GM21447 (cell line): ENCODE data around the gene ZC3HAV1L.
"Not testable (repeated sequence)": the region's sequence is repeated elsewhere in the genome, so short reads cannot be mapped to it uniquely, and the experiment has no call there.

Experiments used
- ATAC-seq: cut with Tn5 transposase; IDR thresholded peaks from one replicate; pipeline ENCODE4 v1.9.1; 2021; ENCODE audit not compliant: unreplicated experiment

ZC3HAV1L gene

GRCh38 chr7:139023076-139023475 is 12.8 kb downstream of the ZC3HAV1L start:
- no peak for ATAC-seq

- ATAC-seq: no peak
These were observed 13.6 kb downstream of the ZC3HAV1L start for GRCh38 chr7:139022286-139022685.

GRCh38 chr7:139018910-139019309 is 16.9 kb downstream of the ZC3HAV1L start:
- no peak for ATAC-seq

GRCh38 chr7:139016931-139017511 is 18.8 kb downstream of the ZC3HAV1L start:
- ATAC-seq: peak; percentile 90

GRCh38 chr7:139011373-139011772 is 24.5 kb downstream of the ZC3HAV1L start:
- ATAC-seq: no peak

GRCh38 chr7:139004321-139005090 is 31.3 kb downstream of the ZC3HAV1L start:
- ATAC-seq: no peak

- ATAC-seq: no peak
These were observed 36.4 kb downstream of the ZC3HAV1L start for GRCh38 chr7:138999414-138999813.

GRCh38 chr7:138992052-138992531 is 43.8 kb downstream of the ZC3HAV1L start:
- no peak for ATAC-seq

- no peak for ATAC-seq
These were observed 48.2 kb downstream of the ZC3HAV1L start for GRCh38 chr7:138987686-138988085.

- ATAC-seq: no peak
These were observed 53.6 kb downstream of the ZC3HAV1L start for GRCh38 chr7:138982204-138982623.

GRCh38 chr7:138981332-138982203 is 54.3 kb downstream of the ZC3HAV1L start, which contains the start of gene KIAA1549:
Gene KIAA1549, minus strand, starts transcription at chr7:138981389. Its CDS starts 120 bp downstream, at chr7:138981269.
- peak; percentile 60 for ATAC-seq

GRCh38 chr7:138980563-138981291 is 55.1 kb downstream of the ZC3HAV1L start:
- peak; percentile 42 for ATAC-seq

GRCh38 chr7:138979988-138980562 is 55.8 kb downstream of the ZC3HAV1L start:
- ATAC-seq: no peak

GRCh38 chr7:138979226-138979979 is 56.4 kb downstream of the ZC3HAV1L start:
- peak; percentile 41 for ATAC-seq

- no peak for ATAC-seq
These were observed 57.2 kb downstream of the ZC3HAV1L start for GRCh38 chr7:138978541-138979184.

GRCh38 chr7:138976161-138976560 is 59.7 kb downstream of the ZC3HAV1L start:
- ATAC-seq: not testable (repeated sequence)
